MM.1S (cell line): Measurements from ENCODE around the gene POTEI.
"Not testable (repeated sequence)": the region's sequence is repeated elsewhere in the genome, so short reads cannot be mapped to it uniquely, and the experiment has no call there.

Experiments used
- DNase-seq: peaks from one replicate; pipeline ENCODE4 v3.0.0-alpha.2; 2015
- H2AFZ ChIP-seq: fragments of 300-600 bp; sonication (generic); 2 replicates; pipeline ENCODE4 v1.6.0; 2016; ENCODE audit warnings: antibody characterized with exemption, low read length
- H3F3A ChIP-seq: fragments of 300-600 bp; sonication (generic); 2 replicates; pipeline ENCODE4 v1.6.1; 2016; ENCODE audit warnings: mild to moderate bottlenecking, antibody characterized with exemption, low read length, moderate library complexity, mixed read lengths; ENCODE audit not compliant: insufficient read depth
- H3K27ac ChIP-seq: fragments of 300-600 bp; sonication (generic); 2 replicates; pipeline ENCODE4 v1.5.1; 2016; ENCODE audit warnings: mild to moderate bottlenecking, low read length
- H3K27me3 ChIP-seq: fragments of 300-600 bp; sonication (generic); replicated peaks from 2 replicates; pipeline ENCODE4 v1.6.0; 2016; ENCODE audit warnings: low read length; ENCODE audit not compliant: insufficient read depth
- H3K36me3 ChIP-seq: fragments of 300-600 bp; sonication (generic); replicated peaks from 2 replicates; pipeline ENCODE4 v1.6.1; 2016; ENCODE audit warnings: mild to moderate bottlenecking, low read length, mixed read lengths; ENCODE audit not compliant: insufficient read depth
- H3K4me1 ChIP-seq: fragments of 300-600 bp; sonication (generic); 2 replicates; pipeline ENCODE4 v1.6.1; 2016; ENCODE audit warnings: low read length, mixed read lengths
- H3K4me2 ChIP-seq: fragments of 300-600 bp; sonication (generic); 2 replicates; pipeline ENCODE4 v1.6.0; 2016; ENCODE audit warnings: low read depth, low read length
- H3K4me3 ChIP-seq: fragments of 300-600 bp; sonication (generic); 2 replicates; pipeline ENCODE4 v1.5.1; 2016; ENCODE audit warnings: low read length, mixed read lengths
- H3K79me2 ChIP-seq: fragments of 300-600 bp; sonication (generic); 2 replicates; pipeline ENCODE4 v1.6.1; 2016; ENCODE audit warnings: mixed run types, low read length, mixed read lengths
- H3K9ac ChIP-seq: fragments of 300-600 bp; sonication (generic); 2 replicates; pipeline ENCODE4 v1.6.1; 2016; ENCODE audit warnings: low read length, mixed read lengths
- H3K9me2 ChIP-seq: fragments of 300-600 bp; sonication (generic); replicated peaks from 2 replicates; pipeline ENCODE4 v1.6.1; 2016; ENCODE audit warnings: mild to moderate bottlenecking, low read length, mixed read lengths; ENCODE audit not compliant: insufficient read depth
- H3K9me3 ChIP-seq: fragments of 300-600 bp; sonication (generic); replicated peaks from 2 replicates; pipeline ENCODE4 v1.6.1; 2016; ENCODE audit warnings: mild to moderate bottlenecking, low read length, mixed read lengths; ENCODE audit not compliant: insufficient read depth
- H4K20me1 ChIP-seq: fragments of 300-600 bp; sonication (generic); 2 replicates; pipeline ENCODE4 v1.6.1; 2016; ENCODE audit warnings: mild to moderate bottlenecking, low read length, moderate library complexity, mixed read lengths; ENCODE audit not compliant: insufficient read depth

POTEI gene

DNA sequence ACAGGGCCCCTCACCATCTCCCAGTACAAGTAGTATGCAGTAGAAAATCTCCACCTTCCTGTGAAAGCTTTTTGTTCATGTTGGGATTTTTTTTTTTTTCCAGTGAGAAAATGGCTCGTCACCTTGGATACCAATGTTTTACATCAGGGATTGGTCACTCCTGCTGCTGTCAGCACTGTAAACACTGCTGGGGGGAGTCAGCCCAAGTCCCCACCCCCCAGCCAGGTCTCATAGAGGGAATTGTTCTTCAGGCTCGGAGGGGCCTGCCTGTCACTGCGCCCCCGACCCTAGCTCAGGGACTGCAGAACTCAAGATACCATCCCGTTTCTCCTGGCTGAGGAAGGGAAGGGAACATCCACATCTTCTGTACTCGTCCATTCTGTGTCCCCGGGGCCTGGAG, 11.9 kb upstream of the POTEI start, which contains the start of gene CFC1B:
Gene CFC1B, plus strand, starts transcription at position 231 of the 400 bp plus-strand sequence. CDS start 263 bp downstream, outside the sequence.
- not testable (repeated sequence) for H3K9me3 ChIP-seq, H3K9me2 ChIP-seq, H2AFZ ChIP-seq, H3K4me1 ChIP-seq, H4K20me1 ChIP-seq, DNase-seq, H3K36me3 ChIP-seq, H3K4me2 ChIP-seq, H3K9ac ChIP-seq, H3K79me2 ChIP-seq, H3K27ac ChIP-seq, H3F3A ChIP-seq, H3K27me3 ChIP-seq, H3K4me3 ChIP-seq

- H3K9ac ChIP-seq, H3K79me2 ChIP-seq, H2AFZ ChIP-seq, H4K20me1 ChIP-seq, H3K27me3 ChIP-seq, H3K4me2 ChIP-seq, H3K9me3 ChIP-seq, H3K4me3 ChIP-seq, H3K27ac ChIP-seq, H3F3A ChIP-seq, H3K9me2 ChIP-seq, H3K36me3 ChIP-seq, H3K4me1 ChIP-seq, DNase-seq: not testable (repeated sequence)
Measured at GRCh38 chr2:130518516-130519106, 9.5 kb upstream of the POTEI start.

DNA sequence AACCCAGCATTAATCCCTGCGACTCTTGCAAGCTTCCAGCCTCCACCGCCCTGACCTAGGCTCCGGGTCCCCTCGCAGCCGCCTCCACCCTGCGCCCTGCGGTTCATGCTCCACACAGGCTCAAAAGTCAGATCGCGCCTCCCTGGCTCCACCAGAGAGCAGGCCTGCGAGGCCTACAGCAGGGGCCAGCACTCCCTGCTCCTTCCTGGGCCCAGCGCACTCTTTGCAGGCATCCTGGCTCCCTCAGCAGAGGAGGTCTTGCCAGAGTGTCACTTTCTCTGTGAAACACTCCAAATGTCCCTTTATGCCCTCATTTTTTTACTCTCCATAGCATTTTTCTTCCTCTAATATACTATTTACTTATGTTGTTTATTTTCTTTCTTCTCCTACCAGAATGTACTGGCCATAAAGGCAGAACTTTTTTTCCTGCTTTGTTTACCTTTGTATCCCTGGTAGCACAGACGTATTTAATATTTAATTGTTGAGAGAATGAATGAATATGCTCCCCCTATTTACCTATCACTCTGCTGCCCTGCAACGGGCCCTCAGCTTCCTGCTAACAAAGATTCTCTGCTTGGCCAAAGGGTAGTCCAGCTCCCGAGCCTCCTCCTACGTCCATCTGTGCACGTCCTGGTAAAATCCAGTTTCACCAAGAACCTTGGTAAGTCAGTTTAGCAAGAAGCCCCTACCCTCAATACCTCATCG, 2.8 kb upstream of the POTEI start:
- not testable (repeated sequence) for H3K79me2 ChIP-seq, H3K9ac ChIP-seq, DNase-seq, H3F3A ChIP-seq, H3K9me2 ChIP-seq, H3K4me2 ChIP-seq, H3K36me3 ChIP-seq, H3K4me3 ChIP-seq, H3K4me1 ChIP-seq, H3K9me3 ChIP-seq, H3K27me3 ChIP-seq, H2AFZ ChIP-seq, H4K20me1 ChIP-seq, H3K27ac ChIP-seq

DNA sequence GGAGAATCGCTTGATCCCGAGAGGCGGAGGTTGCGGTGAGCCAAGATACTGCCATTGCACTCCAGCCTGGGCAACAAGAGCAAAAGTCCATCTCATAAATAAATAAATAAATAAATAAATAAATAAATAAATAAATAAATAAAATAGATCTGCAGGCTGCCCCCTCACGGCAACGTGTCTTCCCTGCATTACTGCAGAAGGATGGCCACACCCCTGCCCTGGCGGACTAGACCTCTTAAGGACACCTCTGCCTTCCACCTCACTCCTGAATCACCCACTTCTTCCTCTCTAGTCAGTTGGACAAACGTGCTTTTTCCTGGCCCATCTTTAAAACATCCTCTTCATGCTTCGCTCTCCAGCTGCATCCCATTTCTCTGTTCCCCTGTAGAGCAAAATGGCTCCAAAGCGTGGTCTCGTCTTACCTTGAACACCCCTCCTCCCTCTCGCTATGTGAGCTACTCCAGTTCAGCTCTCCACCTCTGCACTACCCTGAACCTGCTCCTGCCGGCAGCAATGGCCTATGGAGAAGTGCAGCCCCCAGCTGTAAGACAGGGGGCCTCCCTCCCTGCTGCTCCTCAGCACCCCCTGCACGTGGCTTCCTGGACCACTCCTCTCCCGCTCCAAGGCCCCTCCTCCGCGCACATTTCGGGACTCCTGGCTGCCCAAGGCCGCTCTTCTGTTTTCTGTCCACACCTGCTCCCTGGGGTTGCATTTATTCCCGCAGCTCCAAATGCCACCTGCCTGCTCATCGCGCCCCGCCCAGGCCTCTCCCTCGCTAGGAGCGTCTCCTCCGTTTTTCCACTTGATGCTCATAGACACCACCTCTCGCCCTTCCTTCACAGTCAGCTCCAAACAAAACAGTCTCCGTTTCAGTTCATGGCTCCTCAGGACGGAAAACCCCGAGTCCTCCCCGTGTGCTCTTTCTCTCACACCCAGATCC, 1.9 kb upstream of the POTEI start:
- not testable (repeated sequence) for H3K4me3 ChIP-seq, H3K9me3 ChIP-seq, H3K27me3 ChIP-seq, H3K36me3 ChIP-seq, H3K79me2 ChIP-seq, DNase-seq, H3K9me2 ChIP-seq, H3K4me2 ChIP-seq, H4K20me1 ChIP-seq, H3K4me1 ChIP-seq, H3F3A ChIP-seq, H3K9ac ChIP-seq, H2AFZ ChIP-seq, H3K27ac ChIP-seq

DNA sequence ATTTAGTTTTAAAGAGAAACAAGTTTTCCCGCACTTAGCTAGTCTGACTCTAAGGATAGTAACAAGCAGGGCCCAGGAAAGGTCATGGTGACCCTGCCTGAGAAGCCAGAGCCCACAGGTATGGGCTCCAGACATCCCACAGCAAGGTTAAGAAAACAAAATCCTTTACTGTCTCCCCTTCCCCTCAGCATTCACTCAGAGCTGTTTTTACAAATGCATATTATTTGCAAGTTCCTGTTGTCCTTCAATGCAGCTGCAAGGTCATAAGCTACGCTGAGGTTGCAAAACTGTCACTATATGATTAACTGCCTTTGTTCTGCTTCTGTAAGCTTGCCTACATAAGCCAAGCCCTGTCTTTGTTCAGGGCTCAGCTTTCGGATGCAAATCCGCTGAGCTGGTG, 18.1 kb downstream of the POTEI start:
- not testable (repeated sequence) for H3K4me1 ChIP-seq, H3K9me2 ChIP-seq, H3K9me3 ChIP-seq, H3K9ac ChIP-seq, H3K27ac ChIP-seq, H3K27me3 ChIP-seq, H2AFZ ChIP-seq, H3K4me2 ChIP-seq, DNase-seq, H3K36me3 ChIP-seq, H3F3A ChIP-seq, H3K79me2 ChIP-seq, H4K20me1 ChIP-seq, H3K4me3 ChIP-seq

GRCh38 chr2:130455413-130455812, 53.7 kb downstream of the POTEI start:
- H3K4me1 ChIP-seq = not testable (repeated sequence)

DNA sequence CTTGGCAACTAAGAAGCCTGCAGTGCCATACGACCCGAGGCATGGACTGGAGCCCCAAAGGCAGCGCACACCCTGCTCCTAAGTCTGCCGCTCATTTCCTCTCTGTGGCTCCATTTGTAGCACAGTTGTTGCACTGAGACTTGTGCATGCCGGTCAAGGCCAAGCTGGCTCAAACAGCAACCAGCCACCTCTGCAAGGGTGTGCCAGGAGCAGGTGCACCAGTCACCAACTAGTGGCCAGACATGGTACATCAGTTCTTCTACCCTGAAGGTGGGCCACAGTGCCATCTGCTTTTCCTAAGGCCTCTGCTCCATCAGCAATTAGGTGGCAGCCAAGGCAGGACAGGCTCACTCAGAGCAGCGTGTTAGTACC, 54.4 kb downstream of the POTEI start:
- H3F3A ChIP-seq, H3K4me1 ChIP-seq, H4K20me1 ChIP-seq, DNase-seq, H3K27me3 ChIP-seq, H3K79me2 ChIP-seq, H3K9me2 ChIP-seq, H3K36me3 ChIP-seq, H3K9me3 ChIP-seq, H3K9ac ChIP-seq, H3K4me2 ChIP-seq, H2AFZ ChIP-seq, H3K27ac ChIP-seq, H3K4me3 ChIP-seq: not testable (repeated sequence)

More at GRCh38 chr2:130455413-130455812, 53.7 kb downstream of the POTEI start:
- not testable (repeated sequence) for H4K20me1 ChIP-seq, H3K36me3 ChIP-seq, H3K79me2 ChIP-seq, H2AFZ ChIP-seq, H3F3A ChIP-seq, H3K9me3 ChIP-seq, DNase-seq, H3K9ac ChIP-seq, H3K4me2 ChIP-seq, H3K4me3 ChIP-seq, H3K27ac ChIP-seq, H3K9me2 ChIP-seq, H3K27me3 ChIP-seq
